GM12872 (cell line): Measurements from ENCODE around the gene ZBTB42.

Source experiments
- CTCF ChIP-seq: IDR thresholded peaks from 3 replicates; pipeline ENCODE4 v1.5.1; 2011; ENCODE audit warnings: low read depth, mild to moderate bottlenecking, low read length, moderate library complexity; ENCODE audit not compliant: insufficient read depth

The ZBTB42 gene

GRCh38 chr14:104826189-104826860 lies 25.4 kb downstream of the ZBTB42 start:
- peak; percentile 58; the same call in 2 of the 3 replicates for TF ChIP-seq CTCF

GRCh38 chr14:104826861-104827176 lies 25.9 kb downstream of the ZBTB42 start:
- TF ChIP-seq CTCF: no peak

GRCh38 chr14:104827177-104828055 lies 26.5 kb downstream of the ZBTB42 start:
- TF ChIP-seq CTCF: peak; percentile 45; the same call in 1 of the 3 replicates

GRCh38 chr14:104830781-104831180 lies 29.9 kb downstream of the ZBTB42 start:
- TF ChIP-seq CTCF: no peak

- TF ChIP-seq CTCF: no peak
Measured at GRCh38 chr14:104841730-104842129, 40.8 kb downstream of the ZBTB42 start.

- no peak for TF ChIP-seq CTCF
Measured at GRCh38 chr14:104843006-104843405, 42.1 kb downstream of the ZBTB42 start.

- TF ChIP-seq CTCF: no peak
Measured at GRCh38 chr14:104843442-104844305, 42.8 kb downstream of the ZBTB42 start.
